Measurements from ENCODE around the gene FGD3.

GRCh38 chr9:93076792-93077128 is 129.4 kb downstream of the FGD3 start:
- TF ChIP-seq, protein P1, sequence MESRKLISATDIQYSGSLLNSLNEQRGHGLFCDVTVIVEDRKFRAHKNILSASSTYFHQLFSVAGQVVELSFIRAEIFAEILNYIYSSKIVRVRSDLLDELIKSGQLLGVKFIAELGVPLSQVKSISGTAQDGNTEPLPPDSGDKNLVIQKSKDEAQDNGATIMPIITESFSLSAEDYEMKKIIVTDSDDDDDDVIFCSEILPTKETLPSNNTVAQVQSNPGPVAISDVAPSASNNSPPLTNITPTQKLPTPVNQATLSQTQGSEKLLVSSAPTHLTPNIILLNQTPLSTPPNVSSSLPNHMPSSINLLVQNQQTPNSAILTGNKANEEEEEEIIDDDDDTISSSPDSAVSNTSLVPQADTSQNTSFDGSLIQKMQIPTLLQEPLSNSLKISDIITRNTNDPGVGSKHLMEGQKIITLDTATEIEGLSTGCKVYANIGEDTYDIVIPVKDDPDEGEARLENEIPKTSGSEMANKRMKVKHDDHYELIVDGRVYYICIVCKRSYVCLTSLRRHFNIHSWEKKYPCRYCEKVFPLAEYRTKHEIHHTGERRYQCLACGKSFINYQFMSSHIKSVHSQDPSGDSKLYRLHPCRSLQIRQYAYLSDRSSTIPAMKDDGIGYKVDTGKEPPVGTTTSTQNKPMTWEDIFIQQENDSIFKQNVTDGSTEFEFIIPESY (CRISPR knock-in tag; IDR thresholded peaks at IDR 0.05): no peak
- TF ChIP-seq SP1 (CRISPR knock-in tag; IDR thresholded peaks at IDR 0.05) (no peak), ZNF140 (CRISPR knock-in tag; IDR thresholded peaks at IDR 0.05) (no peak), NCOA4 (IDR thresholded peaks at IDR 0.05; ENCODE audit: partially characterized antibody) (no peak), ZEB2 (IDR thresholded peaks at IDR 0.05) (no peak), NFRKB (IDR thresholded peaks at IDR 0.05; ENCODE audit: low read depth) (no peak), YY1 (IDR thresholded peaks at IDR 0.05; ENCODE audit: borderline replicate concordance in 1 of 3, control insufficient read depth in 1 of 3, extremely low read depth in 1 of 3, insufficient read depth in 3 of 3, insufficient read length in 1 of 3, insufficient replicate concordance in 2 of 3, low read depth in 1 of 3, low read length in 2 of 3) (no peak), GTF2F1 (IDR thresholded peaks at IDR 0.05; ENCODE audit: low read depth, low read length) (no peak)

Measured in K562 (cell line).